CD4-positive, alpha-beta T cell (primary cell): ENCODE measurements around the gene ADAMTS19. TPM values are rescaled to one million over a fixed set of nuclear protein-coding genes. Genes with fewer than 3 reads are reported as not detected.

Experiments used
- ATAC-seq: fragments of 200-7000 bp; cut with Tn5 transposase; one replicate; pipeline ENCODE4 v1.10.0; 2022; ENCODE audit warnings: mild to moderate bottlenecking; ENCODE audit not compliant: poor library complexity
- CTCF ChIA-PET: fragments of 350-600 bp; sonication (Branson Sonifier 250); formaldehyde crosslinking; loops from one replicate; lab custom pipeline; 2021; ENCODE audit warnings: antibody characterized with exemption, inconsistent platforms; lab: Charles Lee
- POLR2A ChIA-PET: fragments of 350-600 bp; sonication (Branson Sonifier 250); formaldehyde crosslinking; loops from one replicate; lab custom pipeline; 2021; ENCODE audit warnings: antibody characterized with exemption, inconsistent platforms; lab: Charles Lee
- DNase-seq, 14 experiments: peaks; one replicate each; pipeline ENCODE4 v3.0.0-alpha.2; 2013 to 2020; ENCODE audit warnings: mixed read lengths in 2 of 14
- H3K27ac ChIP-seq, 2 donors: one replicate each; pipeline versions ENCODE4 v1.5.1 to v1.7.0; 2013; ENCODE audit warnings: low read length in 2 of 2, low read depth in 1 of 2, mild to moderate bottlenecking in 1 of 2
- H3K27me3 ChIP-seq, 2 experiments: 1 replicate in 1 of 2; 2 replicates in 1 of 2; pipeline versions ENCODE4 v1.6.1 to v1.7.0; 2013; ENCODE audit warnings: low read length in 2 of 2, control low read depth in 1 of 2, mild to moderate bottlenecking in 1 of 2, moderate library complexity in 1 of 2; ENCODE audit not compliant: insufficient read depth in 2 of 2, control insufficient read depth in 1 of 2
- H3K36me3 ChIP-seq: one replicate; pipeline ENCODE4 v1.6.1; 2013; ENCODE audit warnings: low read length, control low read depth; ENCODE audit not compliant: insufficient read depth
- H3K4me1 ChIP-seq: one replicate; pipeline ENCODE4 v1.6.1; 2013; ENCODE audit warnings: low read length, control low read depth; ENCODE audit not compliant: insufficient read depth
- H3K4me3 ChIP-seq: one replicate; pipeline ENCODE4 v1.5.1; 2013; ENCODE audit warnings: mild to moderate bottlenecking, low read length, moderate library complexity
- H3K9me3 ChIP-seq, 2 experiments: 1 replicate in 1 of 2; 2 replicates in 1 of 2; pipeline versions ENCODE4 v1.6.1 to v1.7.0; 2013; ENCODE audit warnings: low read length in 2 of 2, mild to moderate bottlenecking in 2 of 2, control low read depth in 1 of 2, moderate library complexity in 1 of 2; ENCODE audit not compliant: control insufficient read depth in 1 of 2, insufficient read depth in 1 of 2
- H3K27ac Mint-ChIP-seq: one replicate; pipeline ENCODE4 v1.8.0; 2020; ENCODE audit warnings: mixed read lengths
- H3K27me3 Mint-ChIP-seq: one replicate; pipeline ENCODE4 v1.8.0; 2021; ENCODE audit warnings: mixed read lengths
- H3K36me3 Mint-ChIP-seq: one replicate; pipeline ENCODE4 v1.8.0; 2021; ENCODE audit warnings: low read depth, mixed read lengths
- H3K4me1 Mint-ChIP-seq: one replicate; pipeline ENCODE4 v1.8.0; 2021; ENCODE audit warnings: low read depth, mixed read lengths
- H3K4me3 Mint-ChIP-seq: one replicate; pipeline ENCODE4 v1.8.0; 2020; ENCODE audit warnings: mild to moderate bottlenecking, mixed read lengths
- H3K9me3 Mint-ChIP-seq: one replicate; pipeline ENCODE4 v1.8.0; 2020; ENCODE audit warnings: mixed read lengths
- CTCF ChIP-seq: fragments of 200-600 bp; IDR thresholded peaks from one replicate; pipeline ENCODE4 v1.8.0; 2022; ENCODE audit warnings: antibody characterized with exemption, mild to moderate bottlenecking
- intact Hi-C, 2 experiments: fragments of 100-400 bp; cut with DNase I in 1 of 2; cut with micrococcal nuclease in 1 of 2; formaldehyde crosslinking; loops; one replicate each; pipeline versions ENCODE4 v1.15.1 to v1.9.0; 2023 to 2025; cut with DNase I, micrococcal nuclease
- total RNA-seq, 174 experiments: library from RNA in 2 of 174; stranded (reverse) in 2 of 174; gene quantifications; one replicate each; pipeline ENCODE4 v1.2.3 and lab custom pipeline; 2021 to 2026

Gene ADAMTS19
- total RNA-seq, 2 experiments from 2014 or later = not detected

GRCh38 chr5:129781594-129781993 lies 321.5 kb downstream of the ADAMTS19 start:
- no peaks in the 10 kb centered on the region for H3K4me1 Mint-ChIP-seq
- Histone ChIP-seq H3K27ac (no peak overlapping the region), H3K4me1 (no peaks in the 10 kb centered on the region), H3K36me3 (no peaks in the 10 kb centered on the region), H3K4me3 (no peak overlapping the region), H3K27me3 (no peaks in the 10 kb centered on the region), H3K9me3 (no peaks in the 10 kb centered on the region)
- no peak for ATAC-seq
- H3K36me3 Mint-ChIP-seq = no peaks in the 10 kb centered on the region
- POLR2A ChIA-PET = no interaction called here
- intact Hi-C loops = no loop called here
- CTCF ChIA-PET = no interaction called here
- no peak overlapping the region for H3K27ac Mint-ChIP-seq
- peaks cover 5% of the 10 kb centered on the region for H3K27me3 Mint-ChIP-seq
- no peaks in the 10 kb centered on the region for H3K9me3 Mint-ChIP-seq
- DNase-seq = no peak
- no peak overlapping the region for H3K4me3 Mint-ChIP-seq
- TF ChIP-seq CTCF = no peak
